GM03348 (cell line): ENCODE results near the gene TNS3.
A peak's percentile ranks its signal among the peaks of the same experiment; 100 is the strongest.
"Not testable (repeated sequence)": the region's sequence is repeated elsewhere in the genome, so short reads cannot be mapped to it uniquely, and the experiment has no call there.

ENCODE experiments used
- DNase-seq: peaks from one replicate; pipeline ENCODE4 v3.0.0; 2012; ENCODE audit warnings: low spot score

The TNS3 gene

GRCh38 chr7:47472444-47473157 is 109.3 kb downstream of the TNS3 start:
- DNase-seq, result no peak

- no peak for DNase-seq
These were observed 110.1 kb downstream of the TNS3 start for GRCh38 chr7:47471831-47472230.

- DNase-seq, result no peak
These were observed 110.6 kb downstream of the TNS3 start for GRCh38 chr7:47471358-47471703.

- DNase-seq, result no peak
These were observed 111.1 kb downstream of the TNS3 start for GRCh38 chr7:47470567-47471357.

- not testable (repeated sequence) for DNase-seq
These were observed 112.1 kb downstream of the TNS3 start for GRCh38 chr7:47469846-47470245.

GRCh38 chr7:47466832-47467231 is 115.1 kb downstream of the TNS3 start:
- DNase-seq, result no peak

GRCh38 chr7:47465191-47465590 is 116.7 kb downstream of the TNS3 start:
- no peak for DNase-seq

- no peak for DNase-seq
These were observed 117.6 kb downstream of the TNS3 start for GRCh38 chr7:47464266-47464665.

- DNase-seq, result no peak
These were observed 120.2 kb downstream of the TNS3 start for GRCh38 chr7:47461746-47462145.

GRCh38 chr7:47461161-47461560 is 120.8 kb downstream of the TNS3 start:
- peak; percentile 70 for DNase-seq

GRCh38 chr7:47460251-47460989 is 121.5 kb downstream of the TNS3 start:
- DNase-seq, result no peak

- no peak for DNase-seq
These were observed 123.4 kb downstream of the TNS3 start for GRCh38 chr7:47458486-47458885.

- peak; percentile 93 for DNase-seq
These were observed 123.9 kb downstream of the TNS3 start for GRCh38 chr7:47458057-47458456.

- no peak for DNase-seq
These were observed 125.5 kb downstream of the TNS3 start for GRCh38 chr7:47456210-47456955.

- DNase-seq, result no peak
These were observed 126.1 kb downstream of the TNS3 start for GRCh38 chr7:47455872-47456185.

- DNase-seq, result no peak
These were observed 126.7 kb downstream of the TNS3 start for GRCh38 chr7:47454974-47455871.

- no peak for DNase-seq
These were observed 127.6 kb downstream of the TNS3 start for GRCh38 chr7:47454069-47454973.

- peak; percentile 83 for DNase-seq
These were observed 128.5 kb downstream of the TNS3 start for GRCh38 chr7:47453093-47454061.

- no peak for DNase-seq
These were observed 129.2 kb downstream of the TNS3 start for GRCh38 chr7:47452715-47453092.
